Amygdala (tissue), 56 donors: ENCODE data around the gene LYZL6.
"Not testable (repeated sequence)": the region's sequence is repeated elsewhere in the genome, so short reads cannot be mapped to it uniquely, and the experiment has no call there.

Source experiments
- DNase-seq, 56 donors: peaks; one replicate each; lab custom pipeline; 2025; lab: John Stamatoyannopoulos, UW

The LYZL6 gene

DNA sequence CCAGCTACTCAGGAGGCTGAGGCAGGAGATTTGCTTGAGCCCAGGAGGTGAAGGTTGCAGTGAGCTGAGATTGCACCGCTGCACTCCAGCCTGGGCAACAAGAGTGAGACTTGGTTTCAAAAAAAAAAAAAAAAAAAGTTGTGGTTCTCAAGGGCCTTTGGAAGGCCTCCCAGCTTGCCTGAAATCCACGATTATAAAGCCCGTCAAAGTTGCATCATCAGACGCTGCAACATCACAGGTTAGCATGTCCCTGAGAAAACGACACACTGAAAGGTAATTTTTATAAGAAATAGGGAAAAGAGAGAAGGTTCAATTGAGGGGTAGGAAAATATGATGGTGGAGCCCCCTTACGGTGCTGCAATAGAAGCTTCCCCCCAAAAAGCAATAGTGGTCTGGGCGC is 4.6 kb upstream of the LYZL6 start:
- DNase-seq, result no peak

DNA sequence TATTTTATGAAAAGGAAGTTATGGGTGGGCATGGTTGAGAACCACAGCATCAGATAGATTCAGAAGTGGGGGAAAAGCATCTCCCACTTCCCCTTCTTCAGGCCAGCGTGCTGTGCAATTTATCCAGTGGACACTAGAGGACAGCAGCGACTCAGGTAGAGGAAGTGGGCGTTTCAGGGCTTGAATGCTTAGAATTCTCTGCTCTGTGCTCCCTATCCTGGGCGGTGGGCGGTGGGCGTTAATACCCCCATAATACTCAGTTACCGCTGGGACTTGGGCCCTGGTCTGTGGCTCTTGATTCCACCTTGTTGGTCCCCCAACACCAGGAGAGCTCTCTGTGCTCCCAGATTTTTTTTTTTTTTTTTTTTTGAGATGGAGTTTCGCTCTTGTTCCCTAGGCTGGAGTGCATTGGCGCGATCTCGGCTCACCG is 3.7 kb upstream of the LYZL6 start:
- DNase-seq, result peak in 10 of 56 donors; percentile 0 to 23 (median 3)

DNA sequence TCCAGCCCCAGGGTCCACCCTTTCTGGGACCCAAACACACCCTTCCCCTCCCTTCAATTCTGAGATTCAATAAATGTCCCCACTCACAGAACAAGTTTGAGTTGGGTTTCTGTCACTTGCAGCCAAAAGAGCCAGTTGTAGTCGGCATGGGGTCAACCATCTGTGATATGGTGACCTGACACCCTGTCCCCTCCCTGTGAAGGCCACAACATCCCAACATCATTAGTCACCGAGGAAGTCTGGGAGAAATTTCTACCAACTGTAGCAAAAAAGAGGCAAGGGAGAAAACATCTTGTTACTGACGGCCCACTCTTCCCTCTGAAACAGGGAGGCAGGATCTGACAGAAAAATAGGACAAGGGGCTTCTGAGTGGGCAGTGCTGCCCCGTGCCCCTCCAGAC is 638 bp upstream of the LYZL6 start:
- no peak for DNase-seq

DNA sequence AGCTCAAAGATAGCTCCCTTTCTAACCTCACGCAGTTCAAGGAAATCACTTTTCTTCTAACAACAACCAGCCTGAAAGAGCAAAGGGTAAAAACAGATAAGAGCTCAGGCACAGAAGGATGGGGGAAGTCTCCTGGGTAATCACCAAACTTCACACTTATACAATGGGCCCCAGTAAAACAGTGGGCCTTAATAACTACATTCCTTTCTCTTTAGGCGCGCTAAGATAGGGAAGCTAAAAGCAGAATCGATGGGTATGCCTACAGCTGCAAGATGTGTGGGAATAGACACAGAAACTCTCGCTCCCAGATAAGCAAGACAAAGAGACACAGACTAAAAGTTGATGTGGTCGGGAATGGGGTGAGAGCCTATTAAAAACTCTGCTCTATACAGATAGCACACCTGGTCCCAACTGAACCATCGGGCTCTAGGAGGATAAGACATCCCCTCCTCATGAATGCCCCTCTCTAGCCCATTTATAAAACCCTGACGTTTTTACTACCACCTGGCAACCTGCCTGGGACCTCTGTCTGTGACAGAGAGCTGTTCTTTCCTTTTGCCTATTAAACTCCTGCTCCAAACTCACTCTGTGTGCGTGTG is 826 bp downstream of the LYZL6 start:
- no peak for DNase-seq

DNA sequence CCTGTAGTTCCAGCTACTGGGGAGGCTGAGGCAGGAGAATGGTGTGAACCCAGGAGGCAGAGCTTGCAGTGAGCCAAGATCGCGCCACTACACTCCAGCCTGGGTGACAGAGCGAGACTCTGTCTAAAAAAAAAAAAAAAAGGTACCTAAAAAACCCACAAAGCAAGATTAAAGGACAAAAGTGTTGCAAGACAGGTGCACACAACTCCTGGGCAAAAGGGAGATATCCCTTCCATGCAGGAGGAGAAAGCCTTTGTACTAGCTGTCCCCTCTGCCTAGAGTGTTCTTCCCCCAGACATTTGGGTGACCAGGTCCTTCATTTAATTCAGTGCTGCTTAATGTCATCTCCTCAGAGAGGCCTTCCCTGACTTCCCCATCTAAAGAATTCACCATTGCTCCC is 5.0 kb downstream of the LYZL6 start:
- not testable (repeated sequence) for DNase-seq

DNA sequence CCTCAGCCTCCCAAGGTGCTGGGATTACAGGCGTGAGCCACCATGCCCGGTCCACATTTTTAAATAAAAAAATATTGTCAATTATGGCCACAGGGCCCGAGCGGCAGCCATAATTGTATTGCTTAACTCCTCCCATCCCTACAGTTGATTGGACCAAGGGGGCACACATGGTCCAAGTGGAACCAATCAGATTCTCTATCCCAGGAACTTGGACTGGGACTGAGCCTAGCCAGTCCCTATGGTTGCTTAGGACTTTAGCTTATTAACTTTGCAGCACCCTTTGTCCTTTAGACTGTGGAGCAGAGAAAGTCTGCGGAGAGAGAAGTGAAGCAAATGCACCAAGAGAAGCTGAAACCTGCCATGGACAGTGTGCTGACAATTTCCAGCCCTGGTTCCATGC is 7.5 kb downstream of the LYZL6 start:
- DNase-seq, result no peak

DNA sequence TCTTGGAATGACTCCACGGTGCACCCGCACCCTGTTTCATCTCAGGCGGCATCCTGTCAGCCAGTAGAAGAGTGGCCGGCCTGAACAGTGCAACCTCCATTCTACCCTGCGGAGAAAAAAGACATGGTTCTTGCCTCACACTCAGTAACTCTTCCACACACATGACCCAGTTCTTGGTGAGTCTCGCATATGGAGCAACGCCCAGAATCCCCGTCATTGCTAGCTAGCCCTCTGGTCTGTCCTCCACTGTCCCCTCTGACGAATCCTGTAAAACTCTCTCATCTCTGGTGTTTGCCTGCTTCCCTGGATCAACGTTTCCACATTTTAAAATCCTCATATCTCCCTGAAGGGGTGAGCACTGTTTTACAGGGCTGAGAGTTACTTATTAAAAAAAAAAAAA is 8.8 kb downstream of the LYZL6 start:
- no peak for DNase-seq

DNA sequence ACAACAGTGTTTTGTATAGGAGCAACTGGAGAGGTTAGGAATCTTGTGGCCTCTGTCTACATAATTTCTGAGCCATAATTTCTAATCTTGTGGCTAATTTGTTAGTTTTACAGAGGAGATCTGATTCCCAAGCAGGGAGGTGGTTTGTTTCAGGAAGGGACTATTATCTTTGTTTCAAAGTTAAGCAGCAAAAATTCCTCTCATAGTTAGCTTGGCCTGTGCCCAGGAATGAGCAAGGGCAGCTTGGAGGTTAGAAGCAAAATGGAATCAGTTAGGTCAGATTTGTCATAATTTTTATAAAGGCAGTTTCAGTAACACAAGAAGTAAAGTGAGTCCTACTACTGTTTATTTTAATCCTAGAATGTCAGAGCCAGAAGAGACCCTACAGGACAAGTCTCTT is 10.9 kb downstream of the LYZL6 start:
- DNase-seq, result no peak

DNA sequence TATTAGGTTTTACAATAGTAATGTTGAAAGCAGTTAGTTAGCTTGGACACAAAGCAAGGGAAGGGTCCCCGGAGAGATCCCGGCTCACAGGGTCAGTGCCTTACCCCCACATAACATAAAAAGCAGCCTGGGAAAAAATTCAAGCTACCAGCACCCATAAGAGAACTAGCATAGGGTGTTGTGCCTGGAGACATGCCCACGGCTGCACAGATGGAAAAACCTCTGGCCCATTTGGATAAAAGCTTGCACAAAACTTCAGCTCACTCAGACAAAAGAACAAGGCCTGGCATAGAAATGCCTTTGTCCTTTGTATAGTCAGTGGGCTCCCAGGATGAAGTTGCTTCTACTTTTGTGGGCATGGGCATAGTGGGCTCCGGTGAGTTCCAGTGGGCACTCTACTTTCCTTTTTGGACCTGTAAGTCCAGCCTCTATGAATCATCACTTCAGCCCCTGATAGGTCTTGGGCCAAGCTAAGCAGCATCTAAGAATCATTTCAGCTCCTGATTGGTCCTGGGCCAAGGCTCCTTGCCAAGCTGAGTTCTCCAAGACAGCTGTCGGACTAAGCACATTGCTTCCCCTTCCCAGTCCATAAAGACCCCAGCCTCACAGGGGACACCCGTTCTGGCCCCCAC is 11.6 kb downstream of the LYZL6 start:
- DNase-seq, result no peak

DNA sequence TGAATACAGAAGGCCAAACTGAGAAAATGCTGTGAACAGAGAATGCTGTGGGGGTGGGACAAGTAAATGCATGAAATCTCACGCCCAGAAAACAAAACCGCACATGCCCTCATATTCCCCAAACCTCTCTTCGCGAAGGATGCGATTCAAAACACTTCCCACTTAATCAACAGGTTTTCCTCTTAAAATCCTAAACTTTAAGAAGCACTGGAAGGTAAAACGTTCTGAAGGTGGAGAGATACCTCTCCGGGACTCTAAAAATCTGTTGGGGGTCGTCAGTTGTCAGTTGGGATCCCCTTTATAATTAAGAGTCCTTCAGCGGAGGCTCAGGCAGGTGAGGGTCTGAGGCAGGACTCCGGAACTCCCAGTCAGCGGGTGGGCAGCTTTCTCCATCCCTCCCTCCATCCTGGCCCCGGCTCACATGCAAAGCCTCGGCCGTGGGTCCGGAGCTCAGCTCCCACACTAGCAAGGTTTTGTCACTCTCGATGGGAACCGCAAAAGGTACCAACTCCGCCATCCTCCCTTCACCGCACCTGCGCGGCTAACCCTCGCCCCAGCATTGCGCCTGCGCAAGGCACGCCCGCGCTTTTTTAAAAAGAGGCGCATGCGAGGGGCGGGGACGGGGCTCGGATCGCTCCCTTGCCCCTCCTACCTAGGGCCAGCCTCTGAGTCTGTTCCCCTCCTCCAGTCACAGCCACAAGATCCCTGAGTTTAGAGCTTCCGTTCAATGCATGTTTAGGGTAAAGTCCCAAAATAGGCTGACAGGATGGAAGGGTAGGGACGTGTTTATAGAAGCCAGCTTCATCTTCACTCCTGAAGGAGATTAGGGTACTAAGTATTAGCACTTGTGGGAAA is 13.1 kb downstream of the LYZL6 start, which contains the start of gene RDM1:
Gene RDM1 (minus strand): TSS at position 563 of the 855 bp plus-strand sequence. CDS start 46 bp downstream, at position 517.
- peak in 41 of 56 donors; percentile 2 to 72 (median 25) for DNase-seq

DNA sequence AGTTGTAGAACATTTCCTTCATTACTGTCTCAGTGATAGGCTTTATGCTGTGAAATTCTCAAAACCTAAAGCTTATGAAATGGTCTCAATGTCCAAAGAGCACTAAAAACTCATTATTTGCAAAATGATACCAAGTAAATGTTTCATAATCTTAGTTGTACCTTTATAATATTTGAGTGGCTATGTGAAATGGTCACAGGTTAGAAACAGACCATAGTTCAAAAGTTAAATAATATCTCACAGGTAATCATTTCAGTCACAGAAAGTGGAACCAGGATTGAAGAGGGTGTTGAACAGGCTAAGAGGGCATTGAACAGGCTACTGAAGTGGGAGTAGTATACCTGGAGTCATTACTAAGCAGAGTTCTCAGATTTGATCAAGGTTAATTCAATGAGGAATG is 15.8 kb downstream of the LYZL6 start:
- DNase-seq, result no peak

DNA sequence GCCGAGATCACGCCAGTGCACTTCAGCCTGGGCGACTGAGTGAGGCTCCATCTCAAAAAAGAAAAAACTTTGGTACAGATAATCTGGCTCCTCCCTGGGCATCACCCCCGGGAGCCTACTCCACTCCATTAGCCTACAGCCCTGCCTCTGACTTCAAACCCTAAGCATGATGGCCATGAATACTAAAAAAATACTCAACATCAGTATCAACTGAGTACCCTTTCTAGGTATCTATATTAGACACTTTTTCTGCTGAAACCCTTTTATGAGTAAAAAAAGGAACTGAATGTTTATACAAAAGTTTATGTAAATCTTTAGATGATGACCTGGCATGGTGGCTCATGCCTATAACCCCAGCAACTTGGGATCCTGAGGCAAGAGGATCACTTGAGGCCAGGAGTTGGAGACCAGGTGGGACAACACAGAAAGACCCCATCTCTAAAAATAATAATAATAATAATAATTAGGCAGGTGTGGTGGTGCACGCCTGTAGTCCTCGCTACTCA is 19.9 kb downstream of the LYZL6 start:
- DNase-seq, result no peak

DNA sequence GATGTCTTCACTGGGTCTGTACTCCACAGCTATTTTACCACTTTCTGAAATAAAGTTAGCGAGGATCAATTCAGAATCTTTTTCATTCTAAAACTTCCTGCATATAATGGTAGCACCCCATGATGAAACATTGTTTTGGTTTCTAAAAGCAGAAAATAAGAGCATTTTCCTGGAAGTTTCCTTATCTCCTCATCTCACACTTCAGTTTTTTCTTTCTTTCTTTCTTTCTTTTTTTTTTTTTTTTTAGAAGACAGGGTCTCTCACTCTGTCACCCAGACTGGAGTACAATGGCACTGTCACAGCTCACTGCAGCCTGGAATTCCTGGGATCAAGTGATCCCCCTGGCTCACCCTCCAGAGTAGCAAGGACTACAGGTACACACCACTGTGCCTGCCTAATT is 23.3 kb downstream of the LYZL6 start:
- no peak for DNase-seq

DNA sequence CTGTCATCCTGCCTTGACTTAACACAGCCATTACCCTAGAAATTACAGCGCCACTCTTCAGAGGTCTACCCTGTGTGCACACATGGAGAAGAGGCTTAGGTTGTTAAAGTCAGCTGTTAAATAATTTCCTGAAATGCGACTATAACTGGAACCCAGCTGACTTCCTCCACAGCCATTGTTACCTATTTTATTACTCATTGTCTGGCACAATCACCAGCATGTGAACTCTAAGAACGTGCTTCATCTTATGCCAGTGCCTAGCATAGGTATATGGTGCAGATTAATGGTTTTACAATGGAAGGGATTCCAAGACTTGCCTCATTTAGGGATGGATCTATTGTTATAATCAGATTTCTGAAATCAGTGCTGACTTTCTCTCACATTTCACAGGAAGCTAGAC is 24.8 kb downstream of the LYZL6 start:
- DNase-seq, result no peak

DNA sequence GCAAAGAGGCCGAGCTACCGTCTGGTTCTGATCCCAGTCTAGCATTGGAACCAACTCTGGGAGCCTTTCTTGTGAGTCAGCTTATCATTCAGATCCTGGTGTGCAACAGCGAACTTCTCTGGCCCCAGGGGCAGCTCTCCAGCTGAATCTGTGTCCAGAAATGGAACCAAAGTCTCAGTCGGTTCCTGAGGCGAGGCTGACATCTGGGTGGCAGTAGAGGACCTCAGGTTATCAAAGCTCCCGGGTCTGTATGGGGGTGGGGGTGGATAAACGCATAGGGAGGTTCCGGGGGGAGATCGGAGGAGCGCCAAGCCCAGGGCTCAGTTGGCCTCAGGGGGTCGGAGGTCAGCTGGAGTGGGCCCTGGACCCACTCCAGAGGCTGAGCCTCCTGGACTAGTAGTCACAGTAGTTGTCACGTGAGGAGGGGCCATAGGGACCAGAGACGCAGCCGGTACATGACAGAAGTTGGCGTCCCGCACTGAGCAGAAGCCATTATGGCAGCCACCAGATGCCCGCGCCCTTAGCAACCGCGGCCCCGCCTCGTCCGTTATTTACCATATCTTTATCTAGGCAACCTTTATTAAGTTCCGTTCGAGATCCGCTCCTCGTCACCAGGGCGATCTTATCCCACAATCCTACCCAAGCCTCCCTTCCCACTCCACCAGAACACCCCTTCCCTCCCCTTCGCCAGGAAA is 25.8 kb downstream of the LYZL6 start:
- DNase-seq, result no peak

DNA sequence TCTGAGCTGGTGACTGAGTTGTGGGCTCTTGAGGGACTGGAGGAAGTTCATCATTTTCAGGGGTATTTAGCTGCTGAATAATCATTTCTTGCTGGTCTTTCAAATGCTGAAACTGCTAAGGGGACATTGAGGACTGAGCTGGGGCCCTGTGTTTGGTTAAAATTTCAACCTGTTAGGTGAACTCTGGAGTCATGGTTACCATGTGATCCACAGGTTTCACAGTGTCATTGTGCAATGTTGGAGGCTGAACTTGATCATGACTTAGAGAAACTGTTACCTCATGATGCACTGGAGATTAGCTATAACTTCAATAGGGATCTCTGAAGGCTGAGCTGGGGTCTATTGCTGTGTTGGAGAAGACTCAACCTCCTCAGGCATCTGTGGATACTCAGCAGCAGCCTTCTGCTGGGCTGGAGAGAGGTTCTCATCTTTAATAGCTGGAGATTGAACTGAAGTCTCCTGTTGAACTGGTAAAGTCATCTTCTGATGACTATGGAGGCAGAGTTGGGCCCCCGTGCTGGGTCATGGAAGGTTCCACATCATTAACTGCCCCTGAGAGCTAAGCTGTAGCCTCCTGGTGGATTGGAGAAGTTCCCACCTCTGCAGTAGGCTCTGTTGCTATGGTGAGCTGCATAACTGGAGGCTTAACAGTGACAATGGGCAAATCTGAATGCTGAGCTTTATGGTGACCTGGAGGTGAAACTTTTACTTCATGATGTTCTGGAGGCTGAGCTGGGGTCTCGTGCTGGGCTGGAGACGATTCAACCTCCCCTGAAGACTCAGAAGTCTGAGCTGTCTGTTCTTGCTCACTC is 28.2 kb downstream of the LYZL6 start:
- DNase-seq, result no peak

DNA sequence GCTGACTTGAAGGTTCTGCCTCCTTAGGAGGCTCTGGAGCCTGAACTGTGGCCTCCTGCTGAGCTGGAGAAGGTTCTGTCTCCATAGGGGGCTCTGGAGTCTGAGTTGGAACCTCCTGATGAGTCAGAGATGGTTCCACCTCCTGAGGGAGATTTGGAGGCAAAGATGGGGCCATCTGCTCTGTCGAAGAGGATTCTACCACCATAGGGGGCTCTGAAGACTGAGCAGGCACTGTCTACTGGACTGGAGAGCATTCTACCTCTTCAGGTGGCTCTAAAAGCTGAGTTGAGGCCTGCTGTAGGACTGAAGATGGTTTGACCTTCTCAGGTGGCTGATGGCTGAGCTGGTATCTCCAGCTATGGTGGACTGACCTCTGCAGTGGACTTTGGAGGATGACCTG is 29.2 kb downstream of the LYZL6 start:
- no peak for DNase-seq

DNA sequence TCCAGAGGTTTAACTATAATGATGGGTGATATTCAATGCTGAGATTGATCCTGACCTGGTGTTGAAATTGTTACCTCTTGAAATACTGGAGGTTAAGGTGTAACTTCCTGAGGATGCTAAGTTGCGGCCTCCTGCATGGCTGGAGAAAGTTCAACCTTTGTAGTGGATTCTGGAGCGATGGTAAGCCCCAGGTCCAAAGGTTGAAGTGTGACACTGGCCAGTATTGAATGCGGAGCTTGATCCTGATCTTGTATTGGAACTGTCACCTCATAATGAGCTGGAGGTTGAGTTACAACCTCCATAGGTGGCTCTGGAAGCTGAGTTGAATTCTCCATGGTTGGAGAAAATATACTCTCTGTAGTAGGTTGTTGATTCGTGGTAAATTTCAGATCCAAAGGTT is 29.9 kb downstream of the LYZL6 start:
- DNase-seq, result no peak

DNA sequence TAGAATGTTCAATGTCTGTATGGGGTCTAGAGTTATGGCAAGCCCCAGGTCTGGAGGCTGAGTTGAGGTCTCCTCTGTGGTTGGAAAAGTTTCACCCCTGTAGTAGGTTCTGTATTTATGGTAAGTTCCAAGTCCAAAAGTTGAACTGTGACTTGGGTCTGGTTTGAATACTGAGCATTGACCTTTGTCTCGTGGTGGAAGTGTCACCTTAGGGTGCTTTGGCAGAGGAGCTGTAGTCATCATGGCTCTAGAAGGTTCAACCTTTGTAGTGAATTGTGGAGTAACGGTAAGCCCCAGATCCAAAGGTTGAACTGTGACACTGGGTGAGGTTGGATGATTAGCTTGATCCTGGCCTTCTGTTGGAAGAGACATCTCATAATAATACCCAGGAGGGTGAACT is 30.6 kb downstream of the LYZL6 start:
- DNase-seq, result no peak

DNA sequence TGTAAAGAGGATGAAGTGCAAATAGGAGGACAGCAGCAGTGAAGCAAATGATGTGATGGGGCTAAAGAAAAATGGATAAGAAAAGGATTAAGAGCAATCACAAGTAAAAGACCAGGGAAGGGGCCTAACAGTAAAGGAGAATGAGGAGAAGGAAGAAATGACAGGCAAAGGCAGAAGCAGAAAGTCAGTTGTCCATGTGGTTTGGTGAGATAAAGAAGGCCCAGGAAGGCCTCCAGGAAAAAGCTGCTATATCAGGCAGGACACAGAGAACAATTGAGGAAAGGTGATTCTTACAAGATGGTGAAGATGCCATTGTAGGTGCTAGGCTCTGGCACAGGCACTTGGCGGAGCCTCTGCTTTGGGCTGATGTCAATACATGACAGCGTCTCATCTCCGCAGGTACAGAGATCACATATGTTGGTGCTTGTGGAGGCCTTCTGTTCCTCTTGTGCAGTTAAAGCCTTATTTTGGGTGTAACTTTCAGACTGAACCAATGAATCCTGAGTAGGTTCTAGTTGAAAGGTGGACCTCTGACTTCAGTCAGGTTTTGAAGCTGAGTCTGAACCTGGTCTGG is 31.1 kb downstream of the LYZL6 start:
- no peak for DNase-seq
